ENCODE results near the gene LYPD6.

LYPD6 gene

DNA sequence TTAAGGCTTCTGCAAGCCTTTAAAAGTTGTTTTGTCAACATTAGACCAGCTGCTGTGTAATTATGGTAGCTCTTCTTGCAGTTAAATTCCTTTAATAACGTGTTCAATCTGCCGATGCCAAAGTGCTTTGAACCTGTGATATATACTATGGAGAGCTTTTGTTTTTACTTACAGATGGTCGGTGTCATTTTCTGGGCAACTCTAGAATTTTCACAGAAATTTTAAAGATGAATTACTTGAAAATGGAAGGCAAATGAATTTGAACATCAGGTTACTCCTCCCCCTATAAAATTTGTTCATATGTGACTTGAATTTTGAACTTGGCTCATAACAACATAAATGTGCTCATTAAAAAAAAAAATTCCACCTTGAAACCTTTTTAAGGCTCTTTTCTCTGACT is 23.0 kb downstream of the LYPD6 start:
- DNase-seq (ENCODE audit: low spot score) = no peak

DNA sequence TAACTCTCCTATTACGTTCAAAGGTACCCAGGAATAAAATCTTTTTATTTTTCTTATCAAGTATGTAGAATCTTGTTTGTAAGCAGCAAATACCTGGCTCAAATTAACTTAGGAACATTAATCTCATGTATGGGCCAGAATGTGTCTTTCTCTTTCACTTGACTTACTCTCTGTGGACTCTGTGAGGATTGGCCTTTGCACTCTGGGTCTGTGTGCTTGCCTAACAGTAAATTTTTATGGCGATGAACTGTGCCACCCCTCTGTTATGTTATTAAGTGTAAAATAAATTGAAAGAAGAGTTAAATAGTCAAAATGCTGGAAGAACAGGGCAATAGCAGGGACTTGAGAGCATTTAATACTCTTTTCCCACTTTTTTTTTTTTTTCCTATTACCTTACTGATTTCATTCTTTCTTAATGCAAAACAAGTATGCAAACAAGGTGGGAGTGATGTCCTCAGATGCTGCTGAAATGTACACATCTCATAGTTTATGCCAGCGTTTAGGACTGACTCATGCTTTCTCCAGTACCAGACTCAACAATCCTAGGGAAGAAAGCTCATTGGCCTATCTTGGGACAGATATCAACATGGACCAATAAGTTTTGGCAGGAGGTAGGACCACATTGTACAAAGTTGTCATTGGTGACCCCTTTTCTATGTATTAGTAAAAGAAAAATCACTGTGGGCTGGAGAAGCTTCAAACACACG is 25.5 kb downstream of the LYPD6 start:
- no peak for DNase-seq (ENCODE audit: low spot score)

DNA sequence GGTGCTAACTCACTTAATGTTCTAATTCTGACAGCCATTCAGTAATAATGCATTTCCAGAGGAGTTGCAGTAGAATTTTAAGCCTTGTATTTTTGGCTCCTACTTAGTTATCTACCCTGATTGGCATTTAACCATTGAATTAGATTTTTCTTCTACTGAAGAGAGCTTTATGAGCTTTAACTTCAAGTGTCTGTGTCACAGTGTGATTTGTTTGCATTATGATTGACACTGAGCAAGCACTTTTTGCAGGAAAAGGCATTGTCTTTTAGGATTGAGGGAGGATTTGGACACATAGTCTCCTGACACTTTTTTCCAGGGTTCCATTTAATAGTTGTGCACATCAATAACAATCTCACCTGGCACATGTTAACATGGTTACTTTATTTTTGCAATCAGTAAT is 26.7 kb downstream of the LYPD6 start:
- no peak for DNase-seq (ENCODE audit: low spot score)

DNA sequence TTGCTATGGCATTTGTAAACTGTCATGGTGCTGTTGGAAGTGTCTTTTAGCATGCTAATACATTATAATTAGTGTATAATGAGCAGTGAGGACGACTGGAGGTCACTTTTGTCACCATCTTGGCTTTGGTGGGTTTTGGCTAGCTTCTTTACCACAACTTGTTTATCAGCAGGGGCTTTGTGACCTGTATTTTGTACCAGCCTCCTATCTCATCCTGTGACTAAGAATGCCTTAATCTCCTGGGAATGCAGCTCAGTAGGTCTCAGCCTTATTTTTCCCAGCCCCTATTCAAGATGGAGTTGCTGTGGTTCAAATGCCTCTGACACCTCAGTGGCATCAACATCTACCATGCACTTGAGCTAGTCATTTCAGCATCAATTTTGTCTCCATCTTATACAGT is 29.7 kb downstream of the LYPD6 start:
- DNase-seq (ENCODE audit: low spot score) = no peak

DNA sequence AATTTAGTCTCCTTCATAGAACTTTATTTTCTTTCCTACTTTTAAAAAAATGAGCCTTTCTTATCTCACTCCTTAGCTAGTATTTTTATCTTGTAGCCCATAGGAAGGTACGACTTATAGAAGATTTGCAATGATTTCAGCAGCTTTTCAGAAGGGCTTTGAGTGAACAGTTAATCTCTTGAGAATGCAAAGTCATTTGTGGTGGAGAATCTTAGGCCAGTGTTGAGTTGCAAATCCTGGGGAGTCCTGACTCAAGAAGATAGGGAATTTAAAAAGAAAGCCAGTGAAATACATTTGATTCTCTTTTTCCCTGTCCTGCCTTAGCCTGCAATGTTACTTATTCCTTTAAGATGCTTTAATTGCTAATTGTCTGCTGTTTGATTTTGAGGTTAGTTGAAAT is 33.6 kb downstream of the LYPD6 start:
- no peak for DNase-seq (ENCODE audit: low spot score)

GRCh38 chr2:149364839-149365238 is 34.5 kb downstream of the LYPD6 start:
- DNase-seq (ENCODE audit: low spot score) = no peak

GRCh38 chr2:149365931-149366583 is 35.7 kb downstream of the LYPD6 start:
- DNase-seq (ENCODE audit: low spot score) = no peak

- DNase-seq (ENCODE audit: low spot score) = no peak
These were observed 39.8 kb downstream of the LYPD6 start for GRCh38 chr2:149370061-149370775.

DNA sequence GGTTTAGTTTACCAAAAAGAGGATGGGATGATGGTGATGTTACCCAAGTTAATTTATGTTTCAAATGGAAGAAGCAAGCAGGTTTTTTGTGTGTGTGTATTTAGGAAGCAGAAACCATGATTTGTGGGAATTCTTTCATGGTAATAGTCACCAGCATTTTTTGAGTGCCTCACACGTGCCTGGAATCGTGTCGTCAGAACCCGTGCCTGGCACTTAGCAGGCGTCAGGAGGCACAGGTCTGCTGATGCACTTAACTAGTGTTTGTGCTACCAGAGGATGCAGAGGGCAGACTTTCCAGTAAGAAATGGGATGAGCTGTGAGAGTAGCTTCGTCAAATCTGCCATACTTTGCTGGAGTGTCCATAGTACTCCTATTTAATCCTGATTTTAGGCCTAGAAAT is 41.1 kb downstream of the LYPD6 start:
- no peak for DNase-seq (ENCODE audit: low spot score)

GRCh38 chr2:149375801-149376361 is 45.5 kb downstream of the LYPD6 start:
- no peak for DNase-seq (ENCODE audit: low spot score)

- DNase-seq (ENCODE audit: low spot score) = no peak
These were observed 49.8 kb downstream of the LYPD6 start for GRCh38 chr2:149380205-149380604.

- no peak for DNase-seq (ENCODE audit: low spot score)
These were observed 53.0 kb downstream of the LYPD6 start for GRCh38 chr2:149383340-149383739.

- DNase-seq (ENCODE audit: low spot score) = no peak
These were observed 55.0 kb downstream of the LYPD6 start for GRCh38 chr2:149385350-149385749.

- no peak for DNase-seq (ENCODE audit: low spot score)
These were observed 57.0 kb downstream of the LYPD6 start for GRCh38 chr2:149387411-149387810.

DNA sequence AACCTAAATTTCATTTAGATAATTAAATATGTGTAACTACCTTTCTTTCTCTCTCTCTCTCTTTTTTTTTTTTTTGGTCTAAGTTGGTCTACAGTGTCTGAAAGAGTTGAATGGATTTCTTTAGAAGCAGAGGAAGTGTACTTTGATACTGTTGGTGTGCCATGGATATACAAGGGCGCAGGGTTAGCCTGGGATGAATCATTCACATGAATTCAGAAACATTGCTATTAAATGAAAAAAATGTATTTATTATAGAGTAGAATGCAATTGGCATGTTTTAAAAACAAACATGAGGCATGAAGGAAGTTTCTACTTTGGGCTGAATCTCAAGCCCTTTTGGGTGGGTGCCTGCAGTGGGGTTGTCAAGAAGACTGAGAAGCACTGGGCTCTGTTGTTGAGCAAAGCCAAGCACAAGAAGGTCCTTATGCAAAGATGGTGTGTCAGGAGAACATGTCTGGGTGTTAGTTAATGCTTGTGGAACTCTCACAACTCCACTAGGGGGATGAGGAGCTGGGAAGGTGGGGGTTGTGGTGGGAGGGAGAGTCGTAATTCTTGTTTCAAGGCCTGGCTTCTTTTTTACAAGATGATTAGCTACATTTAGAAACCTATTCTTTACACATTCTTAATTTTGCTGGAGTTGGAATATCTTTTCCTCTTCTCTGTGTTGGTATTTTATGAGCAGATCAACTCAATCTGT is 57.9 kb downstream of the LYPD6 start:
- peak; percentile 12 for DNase-seq (ENCODE audit: low spot score)

GRCh38 chr2:149389506-149390167 is 59.2 kb downstream of the LYPD6 start:
- DNase-seq (ENCODE audit: low spot score) = no peak

- no peak for DNase-seq (ENCODE audit: low spot score)
These were observed 63.2 kb downstream of the LYPD6 start for GRCh38 chr2:149393614-149394013.

- no peak for DNase-seq (ENCODE audit: low spot score)
These were observed 64.5 kb downstream of the LYPD6 start for GRCh38 chr2:149394864-149395263.

DNA sequence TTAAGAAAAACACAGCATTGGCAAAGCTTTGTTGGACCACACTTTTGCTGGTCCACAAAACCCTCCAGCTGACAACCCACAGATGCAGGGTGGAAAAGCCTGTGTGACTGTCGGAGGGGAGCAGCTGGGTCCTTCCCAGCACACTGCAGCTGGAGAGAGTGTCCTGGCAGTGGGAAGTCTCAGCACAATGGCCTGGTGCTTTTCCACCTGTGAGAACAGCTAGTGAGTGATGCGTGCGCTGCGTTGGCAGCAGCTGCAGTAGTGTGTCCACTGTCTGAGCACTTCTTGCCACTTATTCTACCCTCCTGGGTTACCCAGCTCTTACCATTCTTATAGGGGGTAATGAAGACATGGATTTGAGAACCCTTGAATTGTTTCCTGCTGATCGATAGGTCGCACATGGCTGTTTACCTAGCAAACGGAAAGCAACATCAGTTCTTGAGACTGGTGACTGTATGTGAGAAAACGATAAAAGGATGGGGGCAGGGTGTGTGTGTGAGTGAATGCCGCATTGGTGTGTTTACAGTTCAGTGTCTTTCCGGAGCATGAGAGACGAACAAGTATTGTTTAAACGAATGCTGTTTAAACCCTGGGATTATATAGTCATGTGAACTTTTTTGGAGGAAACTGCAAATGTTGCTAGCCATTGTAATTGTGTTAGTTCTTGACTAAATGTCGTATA is 69.7 kb downstream of the LYPD6 start:
- DNase-seq (ENCODE audit: low spot score) = no peak

GRCh38 chr2:149400997-149401396 is 70.6 kb downstream of the LYPD6 start:
- DNase-seq (ENCODE audit: low spot score) = no peak

DNA sequence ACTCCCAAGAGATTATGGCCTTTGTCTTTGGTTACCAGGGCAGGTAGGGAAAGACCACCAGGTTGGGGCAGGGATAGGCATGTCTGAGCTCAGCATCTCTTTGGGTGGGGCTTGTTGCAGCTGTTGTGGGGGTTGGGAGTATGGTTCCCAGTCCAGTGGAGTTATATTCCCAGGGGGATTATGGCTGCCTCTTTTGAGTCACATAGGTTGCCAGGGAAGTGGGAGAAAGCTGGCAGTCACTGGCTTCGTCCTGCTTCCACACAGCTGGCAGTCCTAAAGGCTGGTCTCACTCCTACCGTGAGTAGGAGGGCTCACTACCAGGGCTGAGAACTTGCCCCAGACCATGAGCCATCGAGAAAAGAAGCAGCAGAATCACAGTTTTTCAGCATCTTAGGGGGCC is 79.1 kb downstream of the LYPD6 start:
- no peak for DNase-seq (ENCODE audit: low spot score)

All from cerebellar cortex (tissue), 1 donor.